C4-2B (cell line): Measurements from ENCODE around the gene TAAR1.

Experiments
- CTCF ChIP-seq: fragments of 450-650 bp; conservative IDR thresholded peaks from 2 replicates; pipeline ENCODE4 v1.5.1; 2017; ENCODE audit warnings: mild to moderate bottlenecking
- ZFX ChIP-seq: fragments of 450-650 bp; IDR thresholded peaks from 2 replicates; pipeline ENCODE4 v1.6.1; 2017

GRCh38 chr6:132685009-132685408 lies 26.0 kb upstream of the TAAR1 start:
- no peak for TF ChIP-seq CTCF
- TF ChIP-seq ZFX = no peak
